Stromal cell of bone marrow (primary cell): Measurements from ENCODE around the gene SORCS1.

Experiments
- DNase-seq: peaks from one replicate; pipeline ENCODE4 v3.0.0-alpha.2; 2012; ENCODE audit warnings: low read depth

Gene SORCS1

DNA sequence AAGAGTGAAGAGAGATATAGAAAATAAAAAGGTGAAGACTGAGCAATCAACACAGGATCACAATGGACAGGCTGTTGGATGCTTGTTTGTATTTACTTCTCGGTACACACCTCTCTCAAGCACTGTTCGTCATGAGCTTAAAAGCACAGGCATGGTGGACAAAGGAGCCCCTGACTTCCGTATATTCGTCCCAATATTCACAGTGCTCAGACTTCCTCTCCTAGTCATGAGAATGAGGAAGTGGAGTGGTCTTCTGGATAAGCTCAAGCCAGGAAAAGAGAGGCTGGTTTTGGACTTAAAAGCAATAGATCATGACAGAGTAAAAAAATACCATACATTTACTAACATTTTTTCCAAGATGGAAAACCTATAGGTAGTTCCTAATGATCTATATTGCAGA, 172.5 kb downstream of the SORCS1 start:
- no peak for DNase-seq

DNA sequence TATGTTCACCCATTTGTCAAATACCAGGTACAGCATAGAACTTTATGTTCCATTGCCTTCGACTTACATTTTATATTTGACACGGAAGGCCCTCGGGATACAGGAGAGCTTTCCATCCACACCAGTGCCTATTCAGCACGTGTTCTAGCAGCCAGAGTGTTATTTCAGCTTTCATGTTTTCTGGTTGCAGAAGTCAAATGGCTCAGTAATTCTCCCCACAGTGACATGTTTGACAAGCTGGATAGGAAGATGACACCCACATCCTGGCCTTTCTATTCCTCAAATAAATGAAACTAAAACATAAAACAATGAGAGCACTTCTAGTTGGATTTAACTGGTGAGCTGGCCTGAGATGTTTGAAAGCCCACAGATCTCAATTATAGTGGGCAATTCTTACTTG, 173.4 kb downstream of the SORCS1 start:
- DNase-seq: no peak

- DNase-seq: no peak
These were observed 177.1 kb downstream of the SORCS1 start for GRCh38 chr10:106987362-106987761.

DNA sequence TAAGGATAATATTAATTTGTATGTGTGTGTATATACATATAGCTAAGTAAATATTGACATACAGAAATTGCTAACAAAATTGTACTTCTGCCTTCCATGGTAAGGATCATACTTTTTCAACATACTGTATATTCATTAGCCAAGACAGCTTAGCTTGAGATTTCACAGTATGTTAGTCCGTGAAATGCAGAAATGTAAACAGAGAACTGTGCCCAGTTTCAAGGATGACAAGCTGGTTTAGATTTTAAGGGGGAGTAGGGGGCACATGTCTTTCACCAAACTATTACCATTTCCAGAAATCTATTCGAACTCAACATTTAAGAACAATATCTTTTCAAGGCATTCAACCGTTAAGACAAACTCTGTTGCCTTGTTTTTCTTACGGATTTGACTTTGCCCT, 182.2 kb downstream of the SORCS1 start:
- DNase-seq: no peak

- DNase-seq: no peak
These were observed 182.9 kb downstream of the SORCS1 start for GRCh38 chr10:106981452-106982075.

GRCh38 chr10:106980495-106981451, 183.7 kb downstream of the SORCS1 start:
- no peak for DNase-seq

GRCh38 chr10:106978756-106979155, 185.8 kb downstream of the SORCS1 start:
- no peak for DNase-seq

DNA sequence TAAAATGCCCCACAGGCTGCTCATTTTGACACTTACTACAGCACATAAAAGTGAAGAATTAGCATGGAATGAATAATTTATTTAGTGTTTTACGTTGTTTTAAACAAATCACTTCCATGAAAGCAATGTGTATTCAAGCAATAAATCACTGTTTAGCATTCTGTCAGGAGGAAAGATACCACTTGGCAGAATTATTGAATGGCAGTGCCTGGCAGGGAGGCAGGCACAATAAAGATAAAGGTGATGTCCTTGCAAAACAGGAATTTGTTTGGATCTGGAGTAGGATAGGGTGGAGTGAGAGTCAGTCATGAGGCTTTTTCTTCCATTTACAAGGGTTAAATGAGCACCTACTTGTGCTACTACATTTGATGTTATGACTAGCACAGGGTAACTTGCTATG, 190.8 kb downstream of the SORCS1 start:
- no peak for DNase-seq

DNA sequence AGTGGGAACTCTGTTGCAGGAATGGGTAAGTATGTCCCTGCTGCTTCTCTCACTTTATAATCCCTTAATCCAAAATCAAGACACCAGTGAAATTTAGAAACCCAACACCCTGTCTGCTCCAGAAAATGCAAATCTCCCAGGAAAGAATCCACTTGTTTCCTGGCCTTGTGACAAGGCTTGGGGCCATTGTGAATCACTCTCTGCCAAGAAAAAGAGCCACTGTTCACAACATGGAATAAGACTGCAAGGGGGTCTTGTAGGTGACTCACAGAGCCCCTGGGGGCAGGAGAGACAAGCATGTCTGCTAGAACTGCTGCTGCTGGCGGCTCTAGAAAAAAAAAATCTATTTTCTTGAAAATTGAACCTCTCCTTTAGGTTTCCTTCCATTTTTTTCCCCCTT, 191.2 kb downstream of the SORCS1 start:
- no peak for DNase-seq

DNA sequence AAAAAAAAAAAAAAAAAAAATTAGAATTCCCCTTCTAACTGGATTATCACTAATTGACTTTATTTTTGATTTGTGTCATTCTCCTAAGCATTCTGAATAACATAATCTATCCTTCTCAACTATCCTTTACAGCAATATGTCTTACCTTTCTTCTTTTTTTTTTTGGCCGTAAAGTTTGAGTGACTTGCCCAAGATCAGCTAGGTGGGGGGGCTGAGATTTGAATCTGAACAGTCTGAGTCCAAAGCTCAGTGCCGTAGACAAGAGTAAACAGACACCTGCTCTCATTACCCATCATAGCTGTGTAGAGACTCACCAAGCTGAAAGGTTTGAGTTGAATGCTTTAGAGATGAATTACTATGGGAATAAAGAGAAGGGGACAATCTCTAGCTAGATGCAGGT, 192.1 kb downstream of the SORCS1 start:
- no peak for DNase-seq

DNA sequence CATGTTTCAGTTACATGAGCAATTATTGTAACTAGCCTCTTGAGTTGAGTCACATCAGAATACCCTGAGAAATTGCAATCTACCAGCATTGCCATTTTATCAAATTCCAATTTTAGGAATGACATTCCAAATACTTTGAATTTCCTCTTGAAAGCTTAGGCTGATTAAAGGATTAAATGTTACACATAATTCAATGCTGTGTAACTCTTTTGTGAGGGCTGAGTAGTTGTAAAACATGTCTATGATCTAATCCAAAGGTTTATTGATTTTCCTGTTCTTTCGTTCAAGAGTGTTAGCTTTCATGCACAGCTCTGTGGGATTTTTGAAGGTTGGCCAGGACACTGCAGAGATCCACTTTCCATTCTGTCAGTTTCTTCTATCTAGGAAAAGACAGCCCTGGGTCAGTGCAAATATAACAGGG, 193.1 kb downstream of the SORCS1 start:
- DNase-seq: no peak

GRCh38 chr10:106967452-106967851, 197.1 kb downstream of the SORCS1 start:
- DNase-seq: no peak

DNA sequence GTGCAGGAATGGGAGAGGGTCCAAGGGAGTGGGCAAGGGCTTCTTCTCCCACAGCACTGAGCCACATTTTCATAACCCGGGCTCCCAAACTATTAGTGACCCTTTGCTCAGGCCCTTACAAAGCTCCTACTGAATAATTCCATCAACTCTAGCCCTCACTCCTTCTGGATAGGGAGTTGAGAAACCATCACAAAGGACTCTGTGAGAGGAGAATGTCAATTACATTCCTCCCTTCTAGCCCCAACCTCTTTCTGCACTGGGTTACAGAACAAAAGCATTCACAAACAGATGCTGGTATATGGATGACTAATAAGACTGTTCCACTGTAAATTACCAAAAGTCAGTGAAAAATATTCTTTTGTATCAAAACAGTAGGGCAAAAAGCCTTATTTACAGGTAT, 203.7 kb downstream of the SORCS1 start:
- no peak for DNase-seq

- DNase-seq: no peak
These were observed 205.0 kb downstream of the SORCS1 start for GRCh38 chr10:106959521-106959920.

DNA sequence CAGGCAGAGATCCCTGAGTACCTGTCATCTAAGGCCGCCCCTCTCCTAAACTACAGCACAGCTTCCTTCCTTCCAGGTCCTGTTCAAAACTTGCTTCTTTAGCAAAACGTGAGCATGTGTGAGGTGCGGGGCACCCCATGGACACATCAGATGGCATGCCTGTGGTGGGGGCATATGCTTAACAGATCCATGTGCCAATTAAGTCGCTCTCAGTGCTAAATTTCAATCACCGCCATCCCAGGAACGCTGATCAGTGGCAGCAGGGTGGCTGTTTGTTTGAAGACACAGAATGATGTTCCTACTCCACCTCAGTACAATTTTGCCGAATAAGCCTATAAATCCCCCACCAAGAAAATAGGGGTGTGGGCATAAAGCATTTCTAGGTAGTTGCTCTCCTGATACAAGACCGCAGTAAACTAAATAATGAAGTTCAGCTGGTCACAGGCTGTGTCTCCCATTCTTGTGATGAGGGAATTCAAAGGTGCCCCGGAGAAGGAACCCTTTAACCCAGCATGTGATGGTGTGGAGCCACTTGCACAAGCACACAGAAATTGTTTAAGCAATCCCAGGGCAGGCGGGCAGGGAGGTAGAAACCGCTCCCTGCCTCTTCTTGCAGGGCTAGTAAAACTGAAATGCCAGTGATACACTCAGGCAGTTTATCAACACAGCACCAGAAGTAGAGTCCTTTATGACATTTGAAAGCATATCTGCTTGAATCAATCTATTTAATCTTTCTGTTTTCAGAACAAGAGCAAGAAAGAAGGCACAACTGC, 205.7 kb downstream of the SORCS1 start:
- no peak for DNase-seq

GRCh38 chr10:106957823-106958588, 206.5 kb downstream of the SORCS1 start:
- no peak for DNase-seq

- DNase-seq: no peak
These were observed 208.1 kb downstream of the SORCS1 start for GRCh38 chr10:106956216-106956915.

GRCh38 chr10:106955133-106955532, 209.4 kb downstream of the SORCS1 start:
- no peak for DNase-seq

GRCh38 chr10:106952033-106952432, 212.5 kb downstream of the SORCS1 start:
- DNase-seq: no peak

- no peak for DNase-seq
These were observed 214.6 kb downstream of the SORCS1 start for GRCh38 chr10:106949680-106950478.
